NCI-H2196 (cell line): ENCODE results near the gene DAZAP1.

Experiments used
- DNase-seq: peaks from one replicate; lab custom pipeline; 2025; ENCODE audit not compliant: unreplicated experiment; lab: John Stamatoyannopoulos, UW

Gene DAZAP1

DNA sequence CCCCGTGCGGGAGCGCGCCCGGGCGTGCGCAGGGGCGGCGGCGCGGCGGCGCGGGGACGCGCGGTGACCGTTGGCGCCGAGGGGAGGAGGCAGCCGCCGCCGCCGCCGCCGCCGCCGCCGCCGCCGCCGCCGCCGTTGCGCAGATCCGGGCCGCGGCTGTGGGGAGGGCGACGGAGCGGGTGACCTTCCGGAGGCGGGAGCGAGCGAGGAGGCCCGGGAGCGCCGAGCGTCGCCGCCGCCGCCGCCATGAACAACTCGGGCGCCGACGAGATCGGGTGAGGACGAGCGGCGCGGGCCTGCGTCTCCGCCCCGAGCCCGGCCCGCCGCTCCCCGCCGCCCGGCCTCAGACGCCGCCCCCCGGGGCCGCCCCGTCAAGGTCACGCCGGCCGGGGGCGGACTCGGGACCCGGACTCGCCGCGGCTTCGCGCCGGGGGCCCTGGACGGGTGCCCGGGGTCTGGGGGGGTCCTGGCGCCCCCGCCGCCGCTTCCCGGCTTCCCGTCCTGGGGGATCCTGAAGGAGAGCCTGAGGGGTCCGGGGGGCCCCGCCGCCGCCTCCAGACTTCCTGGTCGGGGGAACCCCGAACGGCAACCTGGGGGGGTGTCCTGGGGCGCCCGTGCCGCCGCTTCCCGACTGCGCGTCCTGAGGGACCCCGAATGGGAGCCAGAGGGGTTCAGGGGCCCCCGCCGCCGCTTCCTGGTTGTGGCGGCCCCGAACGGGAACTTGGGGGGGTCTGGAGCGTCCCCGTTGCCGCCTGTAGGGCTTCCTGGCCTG lies at the start of gene DAZAP1:
DAZAP1 (plus strand) TSS at position 59 of the 772 bp plus-strand sequence; CDS start at position 247, 188 bp downstream.
- DNase-seq = no peak

DNA sequence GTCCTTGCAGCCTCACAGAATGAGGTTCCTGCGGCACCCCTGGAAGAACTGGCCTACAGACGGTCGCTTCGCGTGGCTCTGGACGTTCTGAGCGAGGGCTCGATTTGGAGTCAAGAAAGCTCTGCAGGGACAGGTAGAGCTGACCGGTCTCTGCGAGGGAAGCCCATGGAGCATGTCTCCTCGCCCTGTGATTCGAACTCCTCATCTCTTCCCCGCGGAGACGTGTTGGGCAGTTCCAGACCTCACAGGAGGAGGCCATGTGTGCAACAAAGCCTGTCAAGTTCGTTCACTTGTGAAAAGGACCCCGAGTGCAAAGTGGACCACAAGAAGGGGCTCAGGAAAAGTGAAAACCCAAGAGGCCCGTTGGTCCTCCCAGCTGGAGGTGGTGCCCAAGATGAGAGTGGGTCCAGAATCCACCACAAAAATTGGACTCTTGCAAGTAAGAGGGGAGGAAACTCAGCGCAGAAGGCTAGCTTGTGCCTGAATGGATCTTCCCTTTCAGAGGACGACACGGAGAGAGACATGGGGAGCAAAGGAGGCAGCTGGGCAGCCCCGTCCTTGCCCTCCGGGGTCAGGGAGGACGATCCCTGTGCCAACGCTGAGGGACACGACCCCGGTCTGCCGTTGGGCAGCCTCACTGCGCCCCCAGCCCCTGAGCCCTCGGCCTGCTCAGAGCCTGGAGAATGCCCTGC lies 47.1 kb upstream of the DAZAP1 start:
- DNase-seq = no peak

DNA sequence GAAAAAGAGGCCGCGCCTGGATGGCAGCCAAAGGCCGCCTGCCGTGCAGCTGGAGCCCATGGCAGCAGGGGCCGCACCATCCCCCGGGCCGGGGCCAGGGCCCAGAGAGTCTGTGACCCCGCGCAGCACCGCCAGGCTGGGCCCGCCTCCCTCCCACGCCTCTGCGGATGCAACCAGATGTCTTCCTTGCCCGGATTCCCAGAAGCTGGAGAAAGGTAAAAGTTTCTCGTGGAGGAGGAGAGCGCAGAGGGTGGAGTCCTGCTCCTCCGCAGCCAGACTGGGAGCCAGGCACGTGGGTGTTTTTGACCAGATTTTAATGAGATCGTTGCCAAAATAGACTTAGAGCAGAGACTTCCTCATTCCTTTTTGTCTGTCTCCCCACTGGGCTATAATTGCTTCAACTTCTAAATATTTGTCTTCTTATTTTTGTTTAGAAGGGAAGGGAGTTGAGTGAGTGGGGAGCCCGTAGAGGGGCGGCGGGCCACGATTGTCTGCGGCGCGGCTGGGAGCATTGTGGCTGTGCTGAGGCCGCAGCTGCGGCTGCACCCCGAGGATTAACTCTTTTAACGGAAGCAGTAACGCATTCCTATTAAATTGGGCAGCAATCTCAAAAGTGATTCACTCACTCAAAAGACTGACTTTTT lies 46.4 kb upstream of the DAZAP1 start:
- no peak for DNase-seq

DNA sequence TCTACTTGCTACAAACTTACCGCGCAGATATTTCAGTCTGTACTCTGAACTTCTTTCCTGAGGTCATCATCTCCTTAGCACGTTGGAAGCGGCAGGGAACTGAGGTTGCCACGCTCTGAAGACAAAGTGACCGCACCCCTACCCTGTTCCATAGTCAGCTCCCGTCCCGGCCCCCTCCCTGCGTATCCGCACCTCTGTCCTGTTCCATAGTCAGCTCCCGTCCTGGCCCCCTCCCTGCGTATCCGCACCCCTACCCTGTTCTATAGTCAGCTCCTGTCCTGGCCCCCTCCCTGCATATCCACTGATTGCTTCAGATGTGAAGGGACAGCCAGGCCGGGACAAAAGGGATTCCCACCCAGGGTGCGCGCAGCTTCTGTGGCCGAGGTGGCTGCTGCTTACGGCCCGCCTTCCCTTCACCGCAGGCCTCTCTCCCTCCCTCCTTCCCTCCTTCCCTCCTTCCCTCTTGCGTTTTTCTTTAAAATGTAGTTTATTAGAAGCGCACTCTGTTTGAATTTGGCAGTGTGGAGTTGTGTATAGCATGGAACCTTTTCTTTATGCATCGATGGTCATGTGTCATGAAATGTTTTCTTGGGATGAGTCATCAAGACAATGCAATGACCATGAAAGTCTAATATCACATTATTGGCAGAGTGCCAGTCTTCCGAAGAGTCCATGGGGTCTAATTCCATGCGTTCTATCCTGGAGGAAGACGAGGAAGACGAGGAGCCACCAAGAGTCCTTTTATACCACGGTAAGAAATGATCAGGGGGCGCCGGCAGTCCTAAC lies 45.6 kb upstream of the DAZAP1 start:
- DNase-seq = no peak

DNA sequence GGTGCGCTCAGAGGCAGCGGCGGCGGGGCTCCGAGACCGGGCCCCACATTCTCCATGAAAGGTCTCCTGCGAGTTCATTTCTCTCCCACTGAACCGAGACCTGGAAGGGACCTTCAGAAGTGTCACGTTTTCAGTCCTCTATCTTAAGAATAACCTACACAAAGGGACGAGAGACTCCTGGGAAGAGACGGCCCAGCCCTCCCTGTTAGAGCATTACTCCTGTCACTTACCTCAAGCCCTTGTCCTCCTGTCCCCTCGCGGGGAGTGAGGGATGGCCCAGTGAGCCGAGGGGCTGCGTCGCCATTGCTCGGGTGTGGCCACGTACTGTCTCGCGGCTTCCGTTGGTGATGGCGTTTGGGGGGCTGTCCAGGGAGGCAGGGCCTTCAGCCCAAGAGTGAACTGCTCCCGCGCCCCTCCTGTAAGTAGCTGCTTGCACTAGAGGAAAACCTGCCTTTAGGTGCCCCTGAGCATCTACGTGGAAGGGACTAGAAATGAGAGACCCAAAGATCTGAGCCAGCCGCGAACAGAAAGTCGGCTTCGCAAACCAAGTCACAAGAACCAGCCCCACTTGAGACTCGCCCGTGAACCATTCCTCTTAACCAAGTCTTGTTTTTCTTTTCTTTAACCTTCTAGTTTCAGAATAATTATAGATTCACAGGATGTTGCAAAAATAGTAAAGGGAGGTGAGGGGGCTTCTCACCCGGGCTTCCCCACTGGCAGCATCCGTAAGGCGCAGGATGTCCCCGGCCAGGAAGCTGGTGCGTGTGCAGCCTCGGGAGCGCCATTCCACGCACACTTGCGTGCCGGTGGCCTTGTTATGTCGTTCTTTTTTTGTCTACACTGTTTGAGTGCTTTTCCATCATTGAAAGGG lies 44.8 kb upstream of the DAZAP1 start:
- no peak for DNase-seq

DNA sequence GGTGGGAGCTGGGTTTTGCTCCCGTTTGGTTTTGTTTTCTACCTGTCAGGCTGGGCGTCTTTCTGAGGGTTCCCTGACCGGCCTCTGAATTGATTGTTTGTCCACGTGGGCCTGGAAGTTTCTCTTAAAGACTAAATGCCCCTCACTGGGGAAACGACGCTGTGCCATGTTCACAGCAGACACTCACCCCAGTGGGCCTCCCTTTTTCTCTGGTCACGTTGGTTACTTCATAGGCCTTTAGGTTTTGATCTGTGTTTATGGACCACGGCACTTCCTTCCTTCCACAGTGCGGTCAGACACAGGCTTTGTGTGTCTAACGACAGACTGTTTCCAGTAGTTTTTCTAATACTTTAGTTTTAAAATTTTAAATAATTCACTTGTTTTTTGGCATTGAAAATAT lies 43.8 kb upstream of the DAZAP1 start:
- no peak for DNase-seq

DNA sequence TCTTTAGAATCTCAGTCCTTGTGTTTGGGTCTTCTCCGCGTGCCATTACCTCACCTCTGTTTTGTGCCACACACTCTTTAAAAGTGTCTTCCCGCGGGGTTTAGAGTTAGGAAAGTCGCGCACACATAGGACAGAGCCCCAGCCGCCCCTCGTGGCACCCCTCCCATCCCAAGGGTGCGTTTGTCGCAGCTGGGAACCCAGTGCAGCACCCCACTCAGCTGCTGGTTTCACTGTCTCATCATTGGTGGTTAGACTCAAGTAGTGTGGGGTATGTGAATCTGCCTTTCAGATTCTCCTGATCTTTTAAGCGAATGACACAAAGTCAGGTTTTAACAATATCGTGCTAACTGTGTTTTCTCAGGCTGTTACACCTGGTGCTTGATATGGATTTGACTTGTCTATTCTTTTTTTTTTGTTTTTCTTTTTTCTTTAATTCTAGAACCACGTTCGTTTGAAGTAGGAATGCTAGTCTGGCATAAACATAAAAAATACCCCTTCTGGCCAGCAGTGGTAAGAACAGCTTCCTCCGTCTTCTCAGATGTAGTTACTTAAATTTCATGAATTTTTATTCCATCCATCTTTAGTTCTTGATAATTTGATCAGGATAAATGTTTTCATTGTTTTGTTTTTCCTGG lies 43.2 kb upstream of the DAZAP1 start:
- no peak for DNase-seq

DNA sequence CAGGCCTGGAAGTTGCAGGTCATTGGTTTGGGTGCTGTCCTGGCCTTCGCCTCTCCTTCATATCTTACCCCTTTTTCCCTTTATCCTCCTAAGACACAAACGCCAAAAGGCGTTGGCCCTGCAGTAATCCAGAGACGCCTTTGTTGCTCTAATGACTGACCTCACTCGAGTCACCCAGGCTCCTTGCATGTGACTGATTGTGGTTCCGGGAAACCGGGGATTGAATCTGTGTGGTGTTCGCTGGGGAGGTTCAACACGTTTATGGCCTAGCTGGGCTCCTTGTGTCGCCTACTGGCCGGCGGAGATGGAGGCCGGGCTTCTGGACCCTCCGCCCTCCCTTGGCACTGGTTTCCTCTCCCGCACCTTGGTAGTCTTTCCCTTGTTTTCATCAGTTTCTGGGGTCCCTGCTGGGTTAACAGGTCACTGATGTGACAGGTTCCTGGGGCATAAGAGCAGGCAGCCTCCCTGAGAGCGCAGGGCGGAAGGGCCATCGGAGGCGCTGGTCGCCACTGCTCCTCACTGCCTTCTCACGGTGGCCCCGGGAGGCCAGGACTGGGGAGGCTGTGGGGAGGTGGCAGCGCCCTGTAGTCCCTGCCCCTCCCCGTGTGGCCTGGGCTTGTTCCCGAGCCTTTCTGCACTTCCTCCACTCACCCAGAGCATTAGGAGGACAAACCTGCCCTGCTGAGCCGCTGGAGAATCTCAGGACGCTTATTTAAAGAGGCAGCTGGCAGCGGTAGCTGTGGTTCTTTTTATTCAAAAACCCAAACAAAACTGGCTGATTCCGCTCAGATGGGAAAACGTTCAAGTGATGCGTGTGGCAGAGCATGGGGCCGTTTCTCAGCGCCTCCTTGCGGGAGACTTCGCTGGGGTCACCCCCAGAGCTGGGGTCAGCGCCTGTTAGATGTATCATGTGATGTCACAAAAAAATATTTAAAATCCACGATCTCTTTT lies 41.8 kb upstream of the DAZAP1 start:
- no peak for DNase-seq

DNA sequence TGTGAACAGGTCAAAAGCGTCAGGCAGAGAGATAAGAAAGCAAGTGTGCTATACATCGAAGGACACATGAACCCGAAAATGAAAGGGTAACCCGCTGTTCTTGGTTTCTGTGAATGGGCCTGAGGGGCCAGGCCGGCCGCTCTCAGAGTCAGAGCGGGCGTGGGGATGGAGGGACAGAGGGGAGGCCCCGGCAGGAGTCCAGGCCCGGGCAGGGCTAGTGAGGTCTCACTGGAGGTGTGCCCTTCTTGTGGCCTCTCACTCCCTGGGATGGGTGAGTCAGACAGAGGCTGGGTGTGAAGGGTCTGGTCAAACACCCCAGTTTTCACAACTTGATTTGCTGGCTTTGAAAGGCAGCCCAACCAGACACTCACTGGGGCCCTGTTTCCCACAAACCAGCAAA lies 41.1 kb upstream of the DAZAP1 start:
- no peak for DNase-seq

DNA sequence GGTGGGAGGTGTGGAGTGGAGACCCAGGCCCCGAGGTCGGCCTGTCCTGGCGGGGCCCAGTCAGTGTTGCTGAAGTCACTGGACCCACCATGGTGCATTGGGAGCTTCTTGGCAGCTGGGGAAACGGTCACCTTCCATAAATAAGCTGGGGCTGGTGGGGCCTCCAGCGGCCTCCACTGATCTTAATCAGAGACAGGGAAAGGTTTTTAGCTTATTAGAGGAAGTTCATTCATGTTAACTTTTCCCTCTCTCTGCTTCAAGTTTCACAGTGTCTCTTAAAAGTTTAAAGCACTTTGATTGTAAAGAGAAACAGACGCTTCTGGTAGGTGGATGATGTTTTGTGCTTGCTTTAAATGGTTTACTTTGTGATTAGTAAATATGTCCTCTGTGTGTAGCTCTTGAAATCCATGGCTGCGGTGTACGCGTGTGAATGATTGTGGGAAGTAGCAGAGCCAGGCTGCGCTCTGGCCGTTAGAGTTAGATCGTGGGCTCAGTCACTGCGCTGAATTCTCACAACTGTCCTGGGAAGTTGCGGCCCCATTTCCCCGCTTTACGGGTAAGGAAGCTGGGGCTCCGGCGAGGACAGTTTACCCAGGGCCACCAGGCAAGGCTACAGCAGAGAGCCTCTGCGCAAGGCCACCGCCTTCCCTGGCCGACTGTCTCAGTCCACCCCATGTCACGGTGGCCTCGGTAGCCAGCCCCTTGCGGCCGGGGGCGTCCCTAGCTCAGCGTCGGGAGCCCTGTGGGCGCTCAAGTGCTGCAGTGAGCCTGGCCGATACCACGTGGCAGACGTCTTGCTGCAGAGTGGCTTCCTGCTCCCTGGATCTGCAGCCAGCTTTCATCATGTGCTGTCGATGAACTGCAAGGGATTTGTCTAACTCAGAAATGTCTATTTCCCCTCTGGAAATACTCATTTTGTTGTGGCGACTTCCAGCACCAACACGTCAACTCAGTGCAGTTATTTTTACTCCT lies 40.2 kb upstream of the DAZAP1 start:
- no peak for DNase-seq

DNA sequence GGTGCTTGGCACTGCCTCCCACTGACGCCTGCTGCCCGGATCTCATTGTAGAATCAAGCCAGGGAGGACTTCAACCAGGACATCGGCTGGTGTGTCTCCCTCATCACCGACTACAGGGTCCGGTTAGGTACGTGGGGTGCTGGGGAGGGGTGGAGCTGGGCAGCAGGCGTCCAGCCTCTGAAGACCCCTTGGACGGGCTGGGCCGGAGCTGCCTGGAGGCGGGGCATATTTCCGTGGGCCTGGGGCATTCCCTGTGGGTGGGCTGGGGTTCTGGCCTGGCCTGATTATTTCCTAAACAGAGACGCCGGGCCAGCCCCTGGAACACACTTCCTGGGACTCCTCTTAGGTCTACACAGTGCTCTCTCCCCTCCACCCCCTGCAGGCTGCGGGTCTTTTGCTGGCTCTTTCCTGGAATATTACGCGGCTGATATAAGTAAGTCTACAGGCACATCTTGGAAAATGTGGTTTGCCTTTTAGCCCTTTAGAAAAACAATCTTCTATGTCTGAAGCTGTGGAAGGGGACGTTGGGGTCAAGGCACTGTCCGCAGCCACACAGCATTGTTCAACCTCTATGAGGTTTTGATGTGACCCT lies 38.1 kb upstream of the DAZAP1 start:
- no peak for DNase-seq

DNA sequence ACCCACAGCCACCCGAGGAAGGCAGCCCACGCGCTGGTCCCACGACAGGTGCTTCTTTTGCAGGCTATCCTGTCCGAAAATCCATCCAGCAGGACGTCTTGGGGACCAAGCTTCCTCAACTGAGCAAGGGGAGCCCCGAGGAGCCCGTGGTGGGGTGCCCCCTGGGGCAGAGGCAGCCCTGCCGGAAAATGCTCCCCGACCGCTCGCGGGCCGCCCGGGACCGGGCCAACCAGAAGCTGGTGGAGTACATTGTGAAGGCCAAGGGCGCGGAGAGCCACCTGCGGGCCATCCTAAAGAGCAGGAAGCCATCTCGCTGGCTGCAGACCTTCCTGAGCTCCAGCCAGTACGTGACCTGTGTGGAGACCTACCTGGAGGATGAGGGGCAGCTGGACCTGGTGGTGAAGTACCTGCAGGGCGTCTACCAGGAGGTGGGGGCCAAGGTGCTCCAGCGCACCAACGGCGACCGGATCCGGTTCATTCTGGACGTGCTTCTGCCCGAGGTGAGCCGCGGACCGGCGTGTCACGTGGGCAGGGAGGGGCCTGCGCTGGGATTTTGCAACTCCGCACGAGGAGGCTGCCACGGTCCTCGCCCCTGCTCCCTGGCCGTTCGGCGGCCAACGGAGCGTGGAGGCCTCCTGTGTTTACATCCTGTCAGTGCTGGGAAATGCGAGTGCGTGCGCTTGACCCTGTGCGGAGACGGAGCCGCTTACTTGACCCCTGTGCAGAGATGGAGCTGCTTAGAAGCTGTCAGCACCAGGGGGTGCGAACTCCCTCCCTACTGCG lies 36.6 kb upstream of the DAZAP1 start:
- no peak for DNase-seq

DNA sequence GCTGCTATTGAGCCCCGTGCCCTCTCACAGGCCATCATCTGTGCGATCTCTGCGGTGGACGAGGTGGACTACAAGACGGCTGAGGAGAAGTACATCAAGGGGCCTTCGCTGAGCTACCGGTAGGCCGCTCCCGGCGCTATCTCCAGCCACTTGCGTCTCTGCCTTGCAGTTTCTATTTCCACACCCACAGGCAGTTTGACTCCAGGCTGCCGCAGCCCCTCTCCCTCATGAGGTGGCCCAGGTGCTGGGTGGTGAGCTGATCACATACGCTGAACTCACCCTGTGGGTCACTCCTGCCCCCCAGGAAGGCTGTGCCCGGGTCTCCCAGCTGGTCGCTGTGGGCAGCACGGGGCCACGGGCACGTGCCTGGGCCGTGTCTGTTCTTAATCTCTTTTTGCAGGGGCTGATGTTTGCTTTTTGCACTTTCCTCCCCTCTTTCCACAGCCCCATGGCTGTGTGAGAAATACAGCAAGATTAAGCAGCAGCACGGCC lies 34.3 kb upstream of the DAZAP1 start:
- DNase-seq = no peak

DNA sequence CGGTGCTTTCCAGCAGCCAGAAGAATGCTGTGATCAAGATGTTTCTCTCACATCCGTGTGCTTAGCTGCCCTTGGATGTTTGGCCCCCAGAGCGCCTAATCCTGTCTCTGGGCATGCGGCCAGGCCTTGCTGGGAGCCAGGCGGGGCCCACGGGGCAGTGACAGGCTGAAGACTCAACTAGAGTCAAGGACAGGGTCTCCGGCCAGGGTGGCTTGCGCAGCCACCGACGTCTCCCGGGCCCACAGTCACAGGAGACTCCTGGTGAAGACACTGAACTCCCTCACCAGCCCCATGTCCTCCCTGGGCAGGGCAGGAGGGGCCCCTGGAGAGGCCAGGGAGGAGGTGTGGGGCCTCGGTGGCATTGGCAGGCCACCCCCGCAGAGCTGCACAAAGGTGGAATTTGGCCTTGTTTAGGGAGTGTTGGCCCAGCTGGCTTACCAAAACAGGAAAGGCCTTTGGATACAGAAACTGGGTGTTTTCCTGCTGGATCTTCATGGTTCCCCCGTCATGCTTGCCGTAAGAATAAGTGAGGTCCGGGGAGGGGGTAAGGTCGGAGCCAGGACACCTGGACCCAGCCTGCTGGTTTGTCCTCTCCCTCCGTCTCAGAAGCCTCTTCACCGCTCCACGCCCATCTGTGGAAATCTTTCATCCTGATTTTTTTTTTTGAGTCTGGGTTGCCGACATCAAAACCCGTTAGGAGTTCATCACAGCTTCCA lies 33.7 kb upstream of the DAZAP1 start:
- no peak for DNase-seq

DNA sequence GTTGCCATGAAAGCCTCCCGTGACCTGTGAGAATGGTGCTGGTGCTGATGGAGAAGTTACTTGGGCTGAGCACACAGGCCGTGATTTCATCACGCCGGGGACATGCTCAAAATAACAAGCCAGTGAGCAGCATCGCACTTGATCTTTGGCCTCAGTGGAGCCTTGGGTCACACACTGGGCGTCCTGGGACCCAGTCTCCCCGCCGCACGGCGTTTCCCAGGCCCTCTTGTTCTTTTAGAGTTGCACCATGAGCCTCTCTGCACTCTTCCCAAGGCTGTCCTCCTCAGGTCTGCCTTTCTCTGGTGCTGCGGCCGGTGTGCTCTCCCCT lies 33.2 kb upstream of the DAZAP1 start:
- DNase-seq = no peak

DNA sequence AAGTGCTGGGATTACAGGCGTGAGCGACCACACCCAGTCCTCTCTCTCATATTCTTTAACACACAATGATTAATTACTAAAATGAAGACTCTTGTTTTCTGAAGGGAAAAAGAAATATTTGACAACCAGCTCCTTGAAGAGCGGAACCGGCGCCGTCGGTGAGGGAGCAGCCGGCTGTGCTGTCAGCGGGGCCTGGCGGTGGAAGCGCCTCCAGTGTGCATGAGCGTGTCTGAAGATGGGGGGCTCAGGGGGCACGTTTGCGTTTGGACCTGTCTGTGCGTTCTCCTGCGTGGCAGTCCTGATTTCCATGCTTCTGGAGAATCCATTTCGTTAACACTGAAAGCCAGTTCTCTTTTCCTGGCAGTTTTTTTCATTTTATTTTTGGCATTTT lies 31.0 kb upstream of the DAZAP1 start:
- no peak for DNase-seq
